Astrocyte of the spinal cord (primary cell): ENCODE measurements around the gene NREP.

Experiments used
- DNase-seq: peaks from one replicate; pipeline ENCODE4 v3.0.0; 2011; ENCODE audit warnings: low read depth, low spot score
- H3K4me3 ChIP-seq: 2 replicates; pipeline ENCODE4 v1.5.1; 2011; ENCODE audit warnings: low read depth, mild to moderate bottlenecking, low read length, moderate library complexity
- CTCF ChIP-seq: IDR thresholded peaks from 2 replicates; pipeline ENCODE4 v1.5.1; 2012; ENCODE audit warnings: low read depth, mild to moderate bottlenecking, low read length, inconsistent platforms
- in situ Hi-C: cut with HindIII; loops from 2 replicates; pipeline ENCODE4 v1.10.0; 2017; ENCODE audit warnings: low sequenced_read_pairs

NREP gene

GRCh38 chr5:111707630-111708164 is 49.3 kb downstream of the NREP start:
- H3K4me3 ChIP-seq, result no peak overlapping the region
- in situ Hi-C loops, result no loop called here
- TF ChIP-seq CTCF, result no peak
- DNase-seq, result no peak

GRCh38 chr5:111706345-111706744 is 50.6 kb downstream of the NREP start:
- no peak overlapping the region for H3K4me3 ChIP-seq
- DNase-seq, result no peak
- TF ChIP-seq CTCF, result no peak
- in situ Hi-C loops, result no loop called here

- in situ Hi-C loops, result no loop called here
- H3K4me3 ChIP-seq, result no peak overlapping the region
- no peak for DNase-seq
- TF ChIP-seq CTCF, result no peak
Measured at GRCh38 chr5:111704452-111705085, 52.4 kb downstream of the NREP start.

- TF ChIP-seq CTCF, result no peak
- no peak overlapping the region for H3K4me3 ChIP-seq
- no peak for DNase-seq
- in situ Hi-C loops, result no loop called here
Measured at GRCh38 chr5:111703662-111704061, 53.3 kb downstream of the NREP start.

- in situ Hi-C loops, result no loop called here
- H3K4me3 ChIP-seq, result no peak overlapping the region
- no peak for TF ChIP-seq CTCF
- peak; percentile 39 for DNase-seq
Measured at GRCh38 chr5:111699976-111700375, 57.0 kb downstream of the NREP start.

- no peak for TF ChIP-seq CTCF
- no peak for DNase-seq
- in situ Hi-C loops, result no loop called here
- H3K4me3 ChIP-seq, result no peak overlapping the region
Measured at GRCh38 chr5:111699324-111699723, 57.7 kb downstream of the NREP start.
